Neural progenitor cell (in vitro differentiated cells): ENCODE results near the gene SRRM4. TPM values are rescaled to one million over a fixed set of nuclear protein-coding genes. Genes with fewer than 3 reads are reported as not detected.

Experiments
- DNase-seq: peaks from one replicate; pipeline ENCODE4 v3.0.0-alpha.2; 2016; ENCODE audit warnings: low spot score
- H2AFZ ChIP-seq: fragments of 200-600 bp; sonication (generic); replicated peaks from 2 replicates; pipeline ENCODE4 v1.6.1; 2016; ENCODE audit warnings: antibody characterized with exemption
- H3F3A ChIP-seq: fragments of 200-600 bp; sonication (generic); 2 replicates; pipeline ENCODE4 v1.6.1; 2016; ENCODE audit warnings: antibody characterized with exemption, low read depth
- H3K27ac ChIP-seq: fragments of 200-600 bp; sonication (generic); 2 replicates; pipeline ENCODE4 v1.5.1; 2016; ENCODE audit warnings: mild to moderate bottlenecking
- H3K27me3 ChIP-seq: fragments of 200-600 bp; sonication (generic); 2 replicates; pipeline ENCODE4 v1.6.1; 2016; ENCODE audit warnings: mild to moderate bottlenecking, moderate library complexity
- H3K36me3 ChIP-seq: fragments of 200-600 bp; sonication (generic); 2 replicates; pipeline ENCODE4 v1.5.1; 2016
- H3K4me1 ChIP-seq: fragments of 200-600 bp; sonication (generic); 2 replicates; pipeline ENCODE4 v1.6.1; 2016; ENCODE audit warnings: mixed run types
- H3K4me2 ChIP-seq: fragments of 200-600 bp; sonication (generic); 2 replicates; pipeline ENCODE4 v1.6.1; 2016
- H3K4me3 ChIP-seq: fragments of 200-600 bp; sonication (generic); 2 replicates; pipeline ENCODE4 v1.5.1; 2016
- H3K79me2 ChIP-seq: fragments of 200-600 bp; sonication (generic); 2 replicates; pipeline ENCODE4 v1.6.1; 2016; ENCODE audit warnings: low read depth
- H3K9ac ChIP-seq: fragments of 200-600 bp; sonication (generic); 2 replicates; pipeline ENCODE4 v1.6.1; 2016
- H3K9me3 ChIP-seq: fragments of 200-600 bp; sonication (generic); 2 replicates; pipeline ENCODE4 v1.5.1; 2016; ENCODE audit warnings: low read depth
- H4K20me1 ChIP-seq: fragments of 200-600 bp; sonication (generic); 2 replicates; pipeline ENCODE4 v1.6.1; 2016; ENCODE audit warnings: low read depth
- H3K27ac Mint-ChIP-seq: 3 replicates; pipeline ENCODE4 v1.8.0; 2021; ENCODE audit warnings: mixed read lengths
- H3K27me3 Mint-ChIP-seq: 2 replicates; pipeline ENCODE4 v1.8.0; 2022; ENCODE audit warnings: low read depth, mild to moderate bottlenecking, inconsistent platforms, moderate library complexity, mixed read lengths; ENCODE audit not compliant: insufficient read depth
- H3K36me3 Mint-ChIP-seq: 3 replicates; pipeline ENCODE4 v1.8.0; 2021; ENCODE audit warnings: mixed read lengths
- H3K4me1 Mint-ChIP-seq: 3 replicates; pipeline ENCODE4 v1.8.0; 2021; ENCODE audit warnings: mixed read lengths
- H3K4me3 Mint-ChIP-seq: 3 replicates; pipeline ENCODE4 v1.8.0; 2021; ENCODE audit warnings: mild to moderate bottlenecking, moderate library complexity, mixed read lengths
- H3K9me3 Mint-ChIP-seq: 3 replicates; pipeline ENCODE4 v1.8.0; 2020; ENCODE audit warnings: mixed read lengths
- EZH2 ChIP-seq: fragments of 200-600 bp; sonication (generic); IDR thresholded peaks from 2 replicates; pipeline ENCODE4 v1.6.1; 2017; ENCODE audit warnings: antibody characterized with exemption, mild to moderate bottlenecking, moderate library complexity
- EZH2phosphoT487 ChIP-seq: fragments of 200-600 bp; sonication (generic); IDR thresholded peaks from 2 replicates; pipeline ENCODE4 v1.6.1; 2017; ENCODE audit warnings: antibody characterized with exemption
- total RNA-seq: library from RNA; depleted of rRNA; stranded (reverse); fragments of >200 nt; gene quantifications from 2 replicates; pipeline ENCODE4 v1.2.3, GENCODE V29; 2015; ENCODE audit warnings: low replicate concordance
- TF ChIP-seq, protein P1 (sequence below): fragments of 200-600 bp; sonication (generic); IDR thresholded peaks from 2 replicates; pipeline ENCODE4 v1.5.1; 2017; ENCODE audit warnings: antibody characterized with exemption, mild to moderate bottlenecking

Gene SRRM4
- total RNA-seq, 1 donor from 2014 or later: 0.07 TPM

DNA sequence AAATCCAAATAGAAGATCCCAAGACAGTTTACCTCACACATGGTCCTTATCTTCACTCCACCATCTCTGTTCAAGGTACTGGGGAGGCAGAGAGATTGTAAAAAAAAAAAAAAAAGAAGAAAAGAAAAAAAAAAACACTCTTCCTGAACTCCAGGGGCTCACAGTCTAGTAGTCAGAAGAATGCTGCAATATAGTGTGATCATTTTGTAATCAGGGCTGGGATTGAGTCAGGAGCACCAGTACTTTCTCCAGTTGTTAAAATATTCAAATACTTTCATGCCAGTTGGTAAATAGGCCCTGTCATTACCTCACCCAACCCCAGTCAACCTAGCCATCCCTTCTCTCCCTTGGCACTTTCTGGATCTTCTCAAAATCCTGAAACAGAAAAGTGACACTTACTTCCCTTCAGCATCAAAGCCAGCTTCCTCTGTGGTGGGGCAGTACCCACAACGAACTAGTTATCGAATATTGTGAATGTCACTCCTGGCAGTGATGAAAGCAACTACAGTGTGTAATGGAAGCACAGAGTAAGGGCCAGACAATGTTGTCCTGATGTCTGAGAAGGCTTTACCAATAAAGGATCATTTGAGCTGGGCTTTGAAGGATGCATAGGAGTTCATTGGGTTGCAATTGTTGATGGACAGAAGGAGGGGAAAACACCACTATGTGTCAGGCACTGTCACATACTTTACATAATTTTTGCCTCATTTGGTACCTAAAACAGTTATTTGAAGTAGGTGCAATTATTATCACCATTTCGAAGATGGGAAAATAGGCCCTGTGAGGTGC lies 153.1 kb downstream of the SRRM4 start:
- H3F3A ChIP-seq: no peaks in the 10 kb centered on the region
- Mint-ChIP-seq H3K4me1 (no peaks in the 10 kb centered on the region), H3K27me3 (peaks cover 10% of the 10 kb centered on the region), H3K9me3 (peaks cover 2% of the 10 kb centered on the region), H3K27ac (no peak overlapping the region), H3K4me3 (no peak overlapping the region), H3K36me3 (no peaks in the 10 kb centered on the region)
- no peak overlapping the region for H3K4me2 ChIP-seq
- H4K20me1 ChIP-seq: no peaks in the 10 kb centered on the region
- no peak for DNase-seq
- no peaks in the 10 kb centered on the region for H3K36me3 ChIP-seq
- peaks cover 14% of the 10 kb centered on the region for H3K4me1 ChIP-seq
- H3K4me3 ChIP-seq: no peak overlapping the region
- H3K27me3 ChIP-seq: no peaks in the 10 kb centered on the region
- H3K9me3 ChIP-seq: peaks cover 7% of the 10 kb centered on the region
- H3K27ac ChIP-seq: no peak overlapping the region
- H3K79me2 ChIP-seq: no peaks in the 10 kb centered on the region
- no peak overlapping the region for H2AFZ ChIP-seq
- no peak overlapping the region for H3K9ac ChIP-seq
- TF ChIP-seq, protein P1, sequence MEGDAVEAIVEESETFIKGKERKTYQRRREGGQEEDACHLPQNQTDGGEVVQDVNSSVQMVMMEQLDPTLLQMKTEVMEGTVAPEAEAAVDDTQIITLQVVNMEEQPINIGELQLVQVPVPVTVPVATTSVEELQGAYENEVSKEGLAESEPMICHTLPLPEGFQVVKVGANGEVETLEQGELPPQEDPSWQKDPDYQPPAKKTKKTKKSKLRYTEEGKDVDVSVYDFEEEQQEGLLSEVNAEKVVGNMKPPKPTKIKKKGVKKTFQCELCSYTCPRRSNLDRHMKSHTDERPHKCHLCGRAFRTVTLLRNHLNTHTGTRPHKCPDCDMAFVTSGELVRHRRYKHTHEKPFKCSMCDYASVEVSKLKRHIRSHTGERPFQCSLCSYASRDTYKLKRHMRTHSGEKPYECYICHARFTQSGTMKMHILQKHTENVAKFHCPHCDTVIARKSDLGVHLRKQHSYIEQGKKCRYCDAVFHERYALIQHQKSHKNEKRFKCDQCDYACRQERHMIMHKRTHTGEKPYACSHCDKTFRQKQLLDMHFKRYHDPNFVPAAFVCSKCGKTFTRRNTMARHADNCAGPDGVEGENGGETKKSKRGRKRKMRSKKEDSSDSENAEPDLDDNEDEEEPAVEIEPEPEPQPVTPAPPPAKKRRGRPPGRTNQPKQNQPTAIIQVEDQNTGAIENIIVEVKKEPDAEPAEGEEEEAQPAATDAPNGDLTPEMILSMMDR: no peak
- TF ChIP-seq EZH2phosphoT487: no peak
- TF ChIP-seq EZH2: no peak

DNA sequence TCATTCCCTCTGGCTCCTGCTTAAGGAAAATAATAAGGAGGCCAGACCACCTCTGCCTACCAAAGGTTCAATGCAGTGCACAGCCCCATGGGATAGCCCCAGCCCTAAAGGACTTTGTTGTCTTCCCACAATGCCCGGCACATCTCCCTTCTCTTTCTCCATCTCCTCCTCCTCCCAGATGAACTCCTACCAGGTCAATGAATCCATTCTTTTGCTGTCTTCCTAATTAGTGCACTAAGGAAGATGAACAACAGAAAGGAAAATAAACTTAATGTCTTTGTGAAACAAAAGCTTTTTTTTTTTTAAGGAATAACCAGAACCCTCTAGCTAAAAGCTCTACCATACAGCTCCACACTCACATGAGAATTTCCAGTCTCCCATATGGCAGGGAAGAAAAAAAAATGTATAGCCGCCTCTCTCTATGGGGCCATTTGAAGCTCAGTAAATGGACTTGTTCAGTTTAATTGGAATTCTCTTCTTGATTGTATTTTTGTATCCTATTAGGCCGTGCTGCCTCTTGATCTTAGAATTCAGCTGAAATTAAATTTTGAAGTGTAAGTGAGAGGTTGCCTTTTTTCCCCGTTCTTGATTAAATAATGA lies 155.6 kb downstream of the SRRM4 start:
- peak; percentile 15 for DNase-seq
- Histone ChIP-seq H3K27me3 (no peaks in the 10 kb centered on the region), H4K20me1 (no peaks in the 10 kb centered on the region), H3K79me2 (no peaks in the 10 kb centered on the region), H2AFZ (no peak overlapping the region), H3K9ac (no peak overlapping the region), H3K27ac (no peak overlapping the region), H3F3A (no peaks in the 10 kb centered on the region), H3K4me1 (peaks cover 14% of the 10 kb centered on the region), H3K4me3 (no peak overlapping the region), H3K36me3 (no peaks in the 10 kb centered on the region), H3K9me3 (peaks cover 7% of the 10 kb centered on the region), H3K4me2 (peak overlapping the region; percentile 28)
- Mint-ChIP-seq H3K27me3 (peaks cover 4% of the 10 kb centered on the region), H3K36me3 (no peaks in the 10 kb centered on the region), H3K9me3 (no peaks in the 10 kb centered on the region), H3K4me3 (no peak overlapping the region), H3K27ac (no peak overlapping the region), H3K4me1 (no peaks in the 10 kb centered on the region)
- TF ChIP-seq, protein P1: no peak
- TF ChIP-seq EZH2phosphoT487 (no peak), EZH2 (no peak)

DNA sequence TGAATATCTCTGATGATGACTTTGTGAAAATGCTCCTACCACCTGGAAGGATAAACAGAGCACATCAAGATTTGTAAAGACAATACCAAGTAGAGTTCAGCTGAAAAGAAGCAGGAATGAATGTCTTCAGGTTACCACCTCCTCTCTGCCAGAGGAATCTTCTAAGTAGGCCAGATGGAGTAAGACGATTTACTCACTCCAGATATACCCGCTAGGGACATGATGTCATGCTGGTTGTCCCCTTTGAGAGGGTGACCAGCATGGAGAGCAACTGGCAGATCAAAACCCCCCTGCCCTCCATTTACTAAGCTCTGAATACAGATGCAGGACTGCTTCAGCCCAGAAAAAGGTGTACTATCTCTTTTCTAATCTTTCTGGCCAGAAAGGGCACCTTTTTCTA lies 158.1 kb downstream of the SRRM4 start:
- H3F3A ChIP-seq: no peaks in the 10 kb centered on the region
- H3K79me2 ChIP-seq: no peaks in the 10 kb centered on the region
- peaks cover 3% of the 10 kb centered on the region for H3K27me3 Mint-ChIP-seq
- no peaks in the 10 kb centered on the region for H3K36me3 Mint-ChIP-seq
- DNase-seq: no peak
- no peak overlapping the region for H3K4me3 ChIP-seq
- H3K4me1 Mint-ChIP-seq: no peaks in the 10 kb centered on the region
- no peak overlapping the region for H3K4me2 ChIP-seq
- no peaks in the 10 kb centered on the region for H3K9me3 ChIP-seq
- H3K36me3 ChIP-seq: no peaks in the 10 kb centered on the region
- no peaks in the 10 kb centered on the region for H4K20me1 ChIP-seq
- no peak overlapping the region for H2AFZ ChIP-seq
- peaks cover 14% of the 10 kb centered on the region for H3K4me1 ChIP-seq
- H3K27ac ChIP-seq: no peak overlapping the region
- H3K9ac ChIP-seq: no peak overlapping the region
- no peaks in the 10 kb centered on the region for H3K27me3 ChIP-seq
- no peak overlapping the region for H3K27ac Mint-ChIP-seq
- no peaks in the 10 kb centered on the region for H3K9me3 Mint-ChIP-seq
- TF ChIP-seq, protein P1: no peak
- TF ChIP-seq EZH2phosphoT487 (no peak), EZH2 (no peak)
- H3K4me3 Mint-ChIP-seq: no peak overlapping the region
